Neutrophil (primary cell): ENCODE results near the gene NR3C1.

ENCODE experiments used
- H3K27ac ChIP-seq: fragments of 200-600 bp; sonication (generic); 2 replicates; pipeline ENCODE4 v1.5.1; 2016; ENCODE audit warnings: mild to moderate bottlenecking, moderate library complexity
- H3K27me3 ChIP-seq: fragments of 200-600 bp; sonication (generic); 2 replicates; pipeline ENCODE4 v1.6.0; 2016; ENCODE audit warnings: mild to moderate bottlenecking
- H3K36me3 ChIP-seq: fragments of 200-600 bp; sonication (generic); 2 replicates; pipeline ENCODE4 v1.5.1; 2017
- H3K4me1 ChIP-seq, 2 experiments: fragments of 200-600 bp in 1 of 2; sonication (generic) in 1 of 2; 1 replicate in 1 of 2; 2 replicates in 1 of 2; pipeline versions ENCODE4 v1.5.1 to v1.6.1; 2013 to 2016; ENCODE audit warnings: low read depth in 1 of 2, low read length in 1 of 2, mild to moderate bottlenecking in 1 of 2, moderate library complexity in 1 of 2; ENCODE audit not compliant: control insufficient read depth in 1 of 2, insufficient read depth in 1 of 2
- H3K4me3 ChIP-seq, 2 experiments: fragments of 200-600 bp in 1 of 2; sonication (generic) in 1 of 2; 1 replicate in 1 of 2; 2 replicates in 1 of 2; pipeline ENCODE4 v1.5.1; 2013 to 2016; ENCODE audit warnings: low read depth in 1 of 2, low read length in 1 of 2, mild to moderate bottlenecking in 1 of 2, moderate library complexity in 1 of 2
- H3K9me3 ChIP-seq: fragments of 200-600 bp; sonication (generic); 2 replicates; pipeline ENCODE4 v1.5.1; 2016
- CTCF ChIP-seq: fragments of 200-600 bp; sonication (generic); IDR thresholded peaks from 2 replicates; pipeline ENCODE4 v1.5.1; 2016; ENCODE audit warnings: antibody characterized with exemption

NR3C1 gene

DNA sequence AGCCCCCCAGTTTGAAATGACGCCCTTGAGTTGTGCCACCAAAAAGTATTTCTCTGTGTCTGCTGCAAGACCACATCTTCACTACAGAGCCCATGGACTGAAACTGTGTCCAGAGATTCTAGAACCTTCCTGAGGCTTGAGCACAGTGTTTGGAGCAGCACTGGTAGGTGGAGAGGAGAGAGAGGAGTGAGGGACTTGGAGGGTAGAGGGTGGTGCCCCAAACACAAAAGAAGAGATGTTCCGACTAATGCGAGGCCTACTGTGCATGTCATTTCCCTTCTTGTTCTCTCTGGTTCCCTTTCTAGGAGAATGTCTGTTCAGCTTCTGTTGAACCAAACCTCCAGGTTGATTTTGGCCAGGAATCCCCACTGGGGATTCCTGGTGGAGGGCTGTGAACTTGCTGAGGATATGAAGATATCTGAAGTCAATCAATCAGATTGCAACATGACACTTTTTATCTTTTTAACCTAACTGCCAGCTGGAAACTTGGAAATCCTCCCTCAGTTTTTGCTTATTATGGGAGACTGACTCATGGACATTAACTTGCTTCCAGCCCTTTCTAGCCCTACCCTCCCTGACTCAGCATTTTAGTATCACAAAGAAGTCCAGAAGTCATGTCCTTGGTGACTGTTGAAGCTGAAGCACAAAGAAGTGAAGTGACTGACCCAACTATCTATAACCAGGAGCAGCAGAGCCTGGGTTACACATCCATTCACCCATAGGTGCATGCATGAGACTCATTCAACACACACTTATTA lies 154.5 kb downstream of the NR3C1 start:
- no peaks in the 10 kb centered on the region for H3K27me3 ChIP-seq
- H3K9me3 ChIP-seq: no peaks in the 10 kb centered on the region
- H3K27ac ChIP-seq: no peak overlapping the region
- H3K4me3 ChIP-seq: no peak overlapping the region
- H3K36me3 ChIP-seq: no peaks in the 10 kb centered on the region
- H3K4me1 ChIP-seq: no peaks in the 10 kb centered on the region
- TF ChIP-seq CTCF: no peak

DNA sequence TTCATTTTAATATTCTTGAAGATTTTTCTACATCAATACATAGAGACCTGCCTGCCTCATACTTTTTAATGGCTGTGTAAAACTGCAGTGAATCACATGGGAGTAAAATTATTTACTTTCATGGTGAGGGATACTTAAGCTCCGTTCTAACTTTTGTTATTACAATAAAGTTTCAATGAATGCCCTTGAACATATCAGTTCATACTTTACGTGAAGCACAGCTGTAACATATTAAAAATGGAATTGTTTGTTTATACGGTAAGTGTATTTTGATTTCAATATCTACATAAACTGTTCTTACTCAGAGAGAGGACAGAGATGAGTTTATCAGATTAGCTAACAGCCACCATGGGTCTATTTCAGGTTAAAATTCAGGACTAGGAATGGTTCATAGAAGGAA lies 155.1 kb downstream of the NR3C1 start:
- Histone ChIP-seq H3K4me1 (no peaks in the 10 kb centered on the region), H3K4me3 (no peak overlapping the region), H3K27ac (no peak overlapping the region), H3K27me3 (no peaks in the 10 kb centered on the region), H3K9me3 (no peaks in the 10 kb centered on the region), H3K36me3 (no peaks in the 10 kb centered on the region)
- no peak for TF ChIP-seq CTCF

DNA sequence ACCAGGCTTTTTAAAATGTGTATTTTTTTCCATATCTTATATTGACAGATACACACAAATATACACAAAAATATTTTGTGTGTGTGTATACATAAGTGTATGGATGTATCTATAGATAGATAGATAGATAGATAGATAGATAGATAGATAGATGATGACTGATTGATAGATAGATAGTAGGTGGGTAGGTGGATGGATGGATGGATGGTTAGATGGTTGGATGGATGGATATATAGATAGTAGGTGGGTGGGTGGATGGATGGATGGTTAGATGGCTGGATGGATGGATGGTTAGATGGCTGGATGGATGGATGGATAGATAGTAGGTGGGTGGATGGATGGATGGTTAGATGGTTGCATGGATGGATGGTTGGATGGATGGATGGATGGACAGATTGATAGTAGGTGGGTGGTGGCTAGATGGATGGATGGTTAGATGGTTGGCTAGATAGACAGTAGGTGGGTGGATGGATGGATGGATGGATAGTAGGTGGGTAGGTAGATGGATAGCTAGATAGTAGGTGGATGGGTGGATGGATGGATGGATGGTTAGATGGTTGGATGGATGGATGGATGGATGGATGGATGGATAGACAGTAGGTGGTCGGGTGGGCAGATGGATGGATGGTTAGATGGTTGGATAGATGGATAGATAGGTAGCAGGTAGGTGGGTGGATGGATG lies 156.2 kb downstream of the NR3C1 start:
- TF ChIP-seq CTCF: no peak
- no peaks in the 10 kb centered on the region for H3K36me3 ChIP-seq
- H3K4me1 ChIP-seq: no peaks in the 10 kb centered on the region
- H3K9me3 ChIP-seq: no peaks in the 10 kb centered on the region
- no peak overlapping the region for H3K4me3 ChIP-seq
- no peaks in the 10 kb centered on the region for H3K27me3 ChIP-seq
- H3K27ac ChIP-seq: no peak overlapping the region

DNA sequence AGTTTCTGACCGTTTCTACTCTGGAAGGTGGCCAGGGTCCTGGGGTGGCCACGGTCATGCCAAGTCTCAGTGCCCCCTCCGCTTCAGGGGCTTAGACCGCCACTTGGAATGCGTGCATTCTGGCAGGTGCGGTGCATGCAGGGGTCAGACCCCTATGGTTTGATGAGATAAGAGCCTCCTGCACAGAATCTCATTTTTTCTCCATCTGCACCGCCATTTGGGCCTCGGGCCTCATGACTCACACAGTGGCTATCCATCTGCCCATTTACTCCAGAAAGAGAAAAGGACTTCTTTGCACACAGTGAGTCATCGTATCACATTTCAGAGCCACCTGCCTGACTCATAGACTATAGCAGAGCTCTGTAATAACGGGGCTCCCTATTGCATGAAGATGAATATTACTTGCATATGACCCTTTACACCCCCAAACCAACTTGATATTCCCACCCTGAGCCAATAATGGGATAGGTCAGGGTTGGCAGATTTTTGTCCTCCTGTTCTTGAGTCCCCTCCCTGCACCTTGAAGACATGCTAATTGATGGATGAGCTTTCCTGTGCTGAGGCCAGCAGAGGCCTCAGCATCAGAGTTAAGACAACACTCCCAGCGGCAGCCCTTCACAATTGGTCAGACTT lies 157.4 kb downstream of the NR3C1 start:
- Histone ChIP-seq H3K27me3 (no peaks in the 10 kb centered on the region), H3K27ac (no peak overlapping the region), H3K9me3 (no peaks in the 10 kb centered on the region), H3K4me1 (no peaks in the 10 kb centered on the region), H3K4me3 (no peak overlapping the region), H3K36me3 (no peaks in the 10 kb centered on the region)
- no peak for TF ChIP-seq CTCF

DNA sequence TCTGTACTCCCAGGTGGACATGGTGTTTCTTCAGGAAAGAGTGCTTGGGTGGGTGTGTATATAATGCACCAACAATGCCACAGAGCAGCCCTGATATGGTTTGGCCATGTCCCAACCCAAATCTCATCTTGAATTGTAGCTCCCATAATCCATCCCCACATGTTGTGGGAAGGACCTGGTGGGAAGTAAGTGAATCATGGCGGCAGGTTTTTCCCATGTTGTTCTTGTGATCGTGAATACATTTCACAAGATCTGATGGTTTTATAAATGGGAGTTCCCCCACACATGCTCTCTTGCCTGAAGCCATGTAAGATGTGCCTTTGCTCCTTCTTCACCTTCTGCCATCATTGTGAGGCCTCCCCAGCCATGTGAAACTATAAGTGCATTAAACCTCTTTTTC lies 158.5 kb downstream of the NR3C1 start:
- H3K4me3 ChIP-seq: no peak overlapping the region
- H3K36me3 ChIP-seq: no peaks in the 10 kb centered on the region
- no peak overlapping the region for H3K27ac ChIP-seq
- H3K27me3 ChIP-seq: no peaks in the 10 kb centered on the region
- no peak for TF ChIP-seq CTCF
- H3K9me3 ChIP-seq: no peaks in the 10 kb centered on the region
- no peaks in the 10 kb centered on the region for H3K4me1 ChIP-seq
